HG03378 (cell line): Measurements from ENCODE around the gene MAPRE3.

Experiments
- ATAC-seq: cut with Tn5 transposase; IDR thresholded peaks from one replicate; pipeline ENCODE4 v1.9.1; 2021; ENCODE audit warnings: mild to moderate bottlenecking, moderate library complexity; ENCODE audit not compliant: unreplicated experiment

MAPRE3 gene

GRCh38 chr2:26948800-26949199, 21.6 kb upstream of the MAPRE3 start:
- no peak for ATAC-seq

GRCh38 chr2:26950246-26950645, 20.2 kb upstream of the MAPRE3 start:
- no peak for ATAC-seq

GRCh38 chr2:26951236-26951635, 19.2 kb upstream of the MAPRE3 start:
- ATAC-seq: no peak

- ATAC-seq: no peak
These were observed 18.1 kb upstream of the MAPRE3 start for GRCh38 chr2:26952374-26952773.

- no peak for ATAC-seq
These were observed 16.3 kb upstream of the MAPRE3 start for GRCh38 chr2:26954135-26954534.

GRCh38 chr2:26957041-26957440, 13.4 kb upstream of the MAPRE3 start:
- ATAC-seq: no peak

- ATAC-seq: no peak
These were observed 12.9 kb upstream of the MAPRE3 start for GRCh38 chr2:26957534-26957933.

GRCh38 chr2:26959331-26959730, 11.1 kb upstream of the MAPRE3 start:
- no peak for ATAC-seq

GRCh38 chr2:26964446-26965130, 5.8 kb upstream of the MAPRE3 start:
- no peak for ATAC-seq

GRCh38 chr2:26968001-26968400, 2.4 kb upstream of the MAPRE3 start:
- ATAC-seq: no peak

GRCh38 chr2:26969077-26969844, 1.2 kb upstream of the MAPRE3 start:
- ATAC-seq: no peak

GRCh38 chr2:26970928-26971627, 641 bp downstream of the MAPRE3 start:
- no peak for ATAC-seq

GRCh38 chr2:26971911-26972786, 1.7 kb downstream of the MAPRE3 start:
- ATAC-seq: no peak

GRCh38 chr2:26974352-26974751, 3.9 kb downstream of the MAPRE3 start:
- no peak for ATAC-seq

GRCh38 chr2:26975102-26975501, 4.7 kb downstream of the MAPRE3 start:
- no peak for ATAC-seq

GRCh38 chr2:26975656-26976055, 5.2 kb downstream of the MAPRE3 start:
- ATAC-seq: no peak

GRCh38 chr2:26976237-26976636, 5.8 kb downstream of the MAPRE3 start:
- no peak for ATAC-seq

GRCh38 chr2:26977012-26977411, 6.6 kb downstream of the MAPRE3 start:
- ATAC-seq: no peak

- ATAC-seq: no peak
These were observed 7.7 kb downstream of the MAPRE3 start for GRCh38 chr2:26978061-26978596.

- no peak for ATAC-seq
These were observed 9.3 kb downstream of the MAPRE3 start for GRCh38 chr2:26979741-26980140.

- no peak for ATAC-seq
These were observed 10.5 kb downstream of the MAPRE3 start for GRCh38 chr2:26980971-26981370.
